Measurements from ENCODE around the gene GGCT.

DNA sequence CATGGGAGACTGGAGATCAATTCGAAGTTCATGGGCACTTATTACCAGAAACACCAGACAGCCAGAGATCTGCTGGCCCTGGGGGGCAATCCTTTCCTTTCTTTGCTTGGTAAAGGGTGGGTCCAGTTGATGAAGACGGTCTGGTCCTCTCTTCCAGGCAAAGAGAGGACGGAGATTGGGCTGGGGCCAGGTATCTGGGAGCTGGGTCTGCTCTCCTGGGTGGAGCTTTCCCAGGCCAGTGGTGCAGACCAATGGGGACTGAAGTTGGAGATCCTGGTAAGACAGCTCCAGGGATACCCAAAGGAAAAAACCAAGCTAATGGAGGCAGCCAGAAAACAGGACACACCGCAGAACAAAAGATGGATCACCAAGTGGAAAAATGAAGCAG lies 44.4 kb downstream of the GGCT start:
- TF ChIP-seq, protein P1, sequence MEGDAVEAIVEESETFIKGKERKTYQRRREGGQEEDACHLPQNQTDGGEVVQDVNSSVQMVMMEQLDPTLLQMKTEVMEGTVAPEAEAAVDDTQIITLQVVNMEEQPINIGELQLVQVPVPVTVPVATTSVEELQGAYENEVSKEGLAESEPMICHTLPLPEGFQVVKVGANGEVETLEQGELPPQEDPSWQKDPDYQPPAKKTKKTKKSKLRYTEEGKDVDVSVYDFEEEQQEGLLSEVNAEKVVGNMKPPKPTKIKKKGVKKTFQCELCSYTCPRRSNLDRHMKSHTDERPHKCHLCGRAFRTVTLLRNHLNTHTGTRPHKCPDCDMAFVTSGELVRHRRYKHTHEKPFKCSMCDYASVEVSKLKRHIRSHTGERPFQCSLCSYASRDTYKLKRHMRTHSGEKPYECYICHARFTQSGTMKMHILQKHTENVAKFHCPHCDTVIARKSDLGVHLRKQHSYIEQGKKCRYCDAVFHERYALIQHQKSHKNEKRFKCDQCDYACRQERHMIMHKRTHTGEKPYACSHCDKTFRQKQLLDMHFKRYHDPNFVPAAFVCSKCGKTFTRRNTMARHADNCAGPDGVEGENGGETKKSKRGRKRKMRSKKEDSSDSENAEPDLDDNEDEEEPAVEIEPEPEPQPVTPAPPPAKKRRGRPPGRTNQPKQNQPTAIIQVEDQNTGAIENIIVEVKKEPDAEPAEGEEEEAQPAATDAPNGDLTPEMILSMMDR (IDR thresholded peaks at IDR 0.05): no peak
- no peak for TF ChIP-seq POLR2A (IDR thresholded peaks at IDR 0.05)
